Right ventricle myocardium superior (tissue), 1 donor: ENCODE results near the gene OR5A2. TPM values are rescaled to one million over a fixed set of nuclear protein-coding genes. Genes with fewer than 3 reads are reported as not detected.
"Not testable (repeated sequence)": the region's sequence is repeated elsewhere in the genome, so short reads cannot be mapped to it uniquely, and the experiment has no call there.

ENCODE experiments used
- ATAC-seq: fragments of 200-7000 bp; cut with Tn5 transposase; one replicate; pipeline ENCODE4 v1.9.1; 2020; ENCODE audit warnings: mild to moderate bottlenecking; ENCODE audit not compliant: poor library complexity
- DNase-seq: peaks from one replicate; pipeline ENCODE4 v3.0.0-alpha.2; 2020
- intact Hi-C: fragments of 100-400 bp; cut with DNase I; formaldehyde crosslinking; loops from one replicate; pipeline ENCODE4 v1.11.2; 2022
- total RNA-seq: library from RNA; stranded (reverse); fragmentation: NEBNext Ultra II Directional; extraction: Animal tissue kit (Norgen Biotek cat#: 25700); gene quantifications from one replicate; pipeline ENCODE4 v1.2.1, GENCODE V29; 2021
- donor health status: DM: no; HTN: yes; CAD: no; lungs with severe emphysema.

The OR5A2 gene
- total RNA-seq, 1 donor from 2014 or later = not detected

- intact Hi-C loops = no loop called here
- no peak for ATAC-seq
Measured at GRCh38 chr11:59400461-59401261, 25.6 kb downstream of the OR5A2 start.

GRCh38 chr11:59394186-59394585 is 32.0 kb downstream of the OR5A2 start:
- ATAC-seq (no peak), DNase-seq (no peak)
- intact Hi-C loops = no loop called here

More at GRCh38 chr11:59400461-59401261, 25.6 kb downstream of the OR5A2 start:
- DNase-seq = no peak

- ATAC-seq (no peak), DNase-seq (no peak)
- intact Hi-C loops = no loop called here
Measured at GRCh38 chr11:59380263-59381059, 45.8 kb downstream of the OR5A2 start.

- DNase-seq, intact Hi-C loops, ATAC-seq: not testable (repeated sequence)
Measured at GRCh38 chr11:59372324-59372723, 53.9 kb downstream of the OR5A2 start.

GRCh38 chr11:59368238-59369022 is 57.8 kb downstream of the OR5A2 start:
- DNase-seq (no peak), ATAC-seq (peak; percentile 58)
- intact Hi-C loops = no loop called here

Other genes starting within 250 kb of the OR5A2 start
- 13.8 TPM for gene MPEG1, start 213.5 kb downstream of the OR5A2 start, total RNA-seq
- not detected for gene OR5AN1, start 67.5 kb downstream of the OR5A2 start, total RNA-seq
- not detected for gene OR5A1, start 10.1 kb upstream of the OR5A2 start, total RNA-seq
- not detected for gene OR4D6, start 30.5 kb upstream of the OR5A2 start, total RNA-seq
- gene OR4D10, start 46.9 kb upstream of the OR5A2 start, total RNA-seq = not detected
- not detected for gene OR4D11, start 77.2 kb upstream of the OR5A2 start, total RNA-seq
- gene OR4D9, start 85.1 kb upstream of the OR5A2 start, total RNA-seq = not detected
- 33.1 TPM for gene OSBP, start 189.4 kb upstream of the OR5A2 start, total RNA-seq
- gene PATL1, start 242.6 kb upstream of the OR5A2 start, total RNA-seq = 21.6 TPM